Calu3 (cell line): ENCODE results near the gene IFITM5. TPM values are rescaled to one million over a fixed set of nuclear protein-coding genes. Genes with fewer than 3 reads are reported as not detected.

Source experiments
- BruUV-seq: library from RNA; stranded (reverse); fragments of 400-500 nt; replicated peaks from 2 replicates; lab custom pipeline; 2021; lab: Mats Ljungman, UMichigan
- CTCF ChIA-PET: fragments of 300-600 bp; sonication (Branson Sonifier 250); formaldehyde crosslinking; loops from one replicate; lab custom pipeline; 2022; ENCODE audit warnings: antibody characterized with exemption; lab: Charles Lee
- DNase-seq: peaks from one replicate; pipeline ENCODE4 v3.0.0; 2022
- H3K27ac Mint-ChIP-seq: one replicate; pipeline ENCODE4 v1.8.0; 2022; ENCODE audit warnings: mixed read lengths; ENCODE audit not compliant: unreplicated experiment
- H3K27me3 Mint-ChIP-seq: one replicate; pipeline ENCODE4 v1.8.0; 2022; ENCODE audit warnings: mixed read lengths; ENCODE audit not compliant: unreplicated experiment
- H3K36me3 Mint-ChIP-seq: one replicate; pipeline ENCODE4 v1.8.0; 2022; ENCODE audit warnings: mild to moderate bottlenecking, moderate library complexity, mixed read lengths; ENCODE audit not compliant: insufficient read depth, unreplicated experiment
- H3K4me1 Mint-ChIP-seq: one replicate; pipeline ENCODE4 v1.8.0; 2022; ENCODE audit warnings: mild to moderate bottlenecking, low read depth, mixed read lengths; ENCODE audit not compliant: unreplicated experiment
- H3K4me3 Mint-ChIP-seq: one replicate; pipeline ENCODE4 v1.8.0; 2022; ENCODE audit warnings: mild to moderate bottlenecking, low read depth, moderate library complexity, mixed read lengths; ENCODE audit not compliant: unreplicated experiment
- H3K9me3 Mint-ChIP-seq: one replicate; pipeline ENCODE4 v1.8.0; 2022; ENCODE audit warnings: low read depth, mixed read lengths; ENCODE audit not compliant: unreplicated experiment
- intact Hi-C: fragments of 100-400 bp; cut with micrococcal nuclease; formaldehyde crosslinking; loops from one replicate; pipeline ENCODE4 v1.10.0; 2022; ENCODE audit not compliant: unreplicated experiment
- total RNA-seq: library from RNA; stranded (reverse); gene quantifications from 2 replicates; pipeline ENCODE4 v1.2.3, GENCODE V29; 2022
- TF ChIP-seq, protein P1 (sequence below): fragments of 200-600 bp; IDR thresholded peaks from one replicate; pipeline ENCODE4 v1.8.0; 2022; ENCODE audit warnings: antibody characterized with exemption; ENCODE audit not compliant: unreplicated experiment

The IFITM5 gene
- total RNA-seq, 1 experiment from 2014 or later: not detected

DNA sequence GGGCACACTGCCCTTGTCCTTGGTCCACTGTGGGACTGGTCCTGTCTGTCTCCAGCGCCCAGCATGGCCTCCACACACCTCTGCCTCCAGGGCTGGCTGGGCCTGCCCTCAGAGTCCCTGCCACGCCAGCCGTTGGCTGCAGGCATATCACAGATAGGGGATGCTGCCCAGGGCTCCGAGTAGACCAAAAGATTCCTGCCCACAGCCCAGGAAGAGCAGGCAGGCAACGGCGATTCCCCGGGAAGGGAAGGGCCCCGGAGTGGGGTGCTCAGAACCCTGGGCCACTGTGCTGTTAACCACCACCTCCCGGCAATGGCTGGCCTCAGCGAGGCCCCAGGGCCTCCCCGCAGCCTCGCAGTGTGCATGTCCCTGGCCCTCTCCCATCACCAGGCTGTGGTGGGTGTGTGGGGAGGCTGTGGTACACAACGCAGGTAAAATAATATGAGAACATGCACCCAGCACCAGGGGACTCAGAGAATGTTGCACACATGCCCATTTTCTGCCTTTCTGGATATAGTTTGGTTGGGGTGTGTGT, 2.2 kb downstream of the IFITM5 start:
- Mint-ChIP-seq H3K4me3 (no peak overlapping the region), H3K27me3 (peaks cover 60% of the 10 kb centered on the region), H3K27ac (no peak overlapping the region), H3K9me3 (no peaks in the 10 kb centered on the region), H3K36me3 (no peaks in the 10 kb centered on the region), H3K4me1 (peaks cover 13% of the 10 kb centered on the region)
- BruUV-seq: no TSS peak
- no peak for DNase-seq
- CTCF ChIA-PET: no interaction called here
- intact Hi-C loops: no loop called here
- TF ChIP-seq, protein P1, sequence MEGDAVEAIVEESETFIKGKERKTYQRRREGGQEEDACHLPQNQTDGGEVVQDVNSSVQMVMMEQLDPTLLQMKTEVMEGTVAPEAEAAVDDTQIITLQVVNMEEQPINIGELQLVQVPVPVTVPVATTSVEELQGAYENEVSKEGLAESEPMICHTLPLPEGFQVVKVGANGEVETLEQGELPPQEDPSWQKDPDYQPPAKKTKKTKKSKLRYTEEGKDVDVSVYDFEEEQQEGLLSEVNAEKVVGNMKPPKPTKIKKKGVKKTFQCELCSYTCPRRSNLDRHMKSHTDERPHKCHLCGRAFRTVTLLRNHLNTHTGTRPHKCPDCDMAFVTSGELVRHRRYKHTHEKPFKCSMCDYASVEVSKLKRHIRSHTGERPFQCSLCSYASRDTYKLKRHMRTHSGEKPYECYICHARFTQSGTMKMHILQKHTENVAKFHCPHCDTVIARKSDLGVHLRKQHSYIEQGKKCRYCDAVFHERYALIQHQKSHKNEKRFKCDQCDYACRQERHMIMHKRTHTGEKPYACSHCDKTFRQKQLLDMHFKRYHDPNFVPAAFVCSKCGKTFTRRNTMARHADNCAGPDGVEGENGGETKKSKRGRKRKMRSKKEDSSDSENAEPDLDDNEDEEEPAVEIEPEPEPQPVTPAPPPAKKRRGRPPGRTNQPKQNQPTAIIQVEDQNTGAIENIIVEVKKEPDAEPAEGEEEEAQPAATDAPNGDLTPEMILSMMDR: no peak

DNA sequence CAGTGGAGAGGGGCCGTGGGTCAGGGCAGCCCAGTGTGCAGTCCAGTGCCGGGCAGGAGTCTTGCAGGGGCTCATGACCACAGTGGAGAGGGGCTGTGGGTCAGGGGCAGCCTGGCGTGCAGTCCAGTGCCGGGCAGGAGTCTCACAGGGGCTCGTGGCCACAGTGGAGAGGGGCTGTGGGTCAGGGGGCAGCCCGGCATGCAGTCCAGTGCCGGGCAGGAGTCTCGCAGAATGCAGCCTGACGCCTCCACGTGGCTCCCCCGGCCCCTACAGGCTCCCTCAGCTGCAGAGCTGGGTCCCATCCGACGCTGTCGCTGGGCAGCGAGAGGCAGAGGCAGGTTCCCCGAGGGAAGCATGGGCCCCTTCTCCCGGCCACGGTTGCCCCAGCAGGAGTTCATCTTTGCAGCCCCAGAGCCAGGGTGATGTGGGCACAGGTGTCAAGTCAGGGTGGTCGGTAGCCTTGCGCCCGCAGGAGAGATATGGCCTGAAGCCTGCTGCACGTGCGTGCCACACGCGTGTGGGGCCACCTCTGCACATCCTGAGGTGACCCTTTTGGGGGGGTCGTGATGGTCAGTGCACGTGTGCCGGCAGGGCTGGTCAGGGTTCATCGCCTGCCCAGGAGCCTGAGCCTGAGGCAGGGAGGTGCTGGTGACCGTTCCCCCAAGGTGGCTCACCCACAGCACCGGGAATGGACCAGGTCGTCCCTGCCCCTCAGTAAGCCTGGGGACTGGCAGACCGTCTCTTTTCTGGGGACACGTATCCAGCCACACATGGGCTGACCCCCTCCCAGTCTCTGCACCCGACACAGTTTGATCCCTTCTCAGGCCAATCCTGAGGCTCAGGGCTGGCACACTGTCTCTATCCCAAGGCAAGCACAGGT, 2.9 kb downstream of the IFITM5 start:
- Mint-ChIP-seq H3K27me3 (peaks cover 54% of the 10 kb centered on the region), H3K36me3 (no peaks in the 10 kb centered on the region), H3K4me3 (no peak overlapping the region), H3K27ac (no peak overlapping the region), H3K4me1 (peaks cover 13% of the 10 kb centered on the region), H3K9me3 (no peaks in the 10 kb centered on the region)
- intact Hi-C loops: no loop called here
- BruUV-seq: no TSS peak
- CTCF ChIA-PET: no interaction called here
- DNase-seq: no peak
- TF ChIP-seq, protein P1: no peak

DNA sequence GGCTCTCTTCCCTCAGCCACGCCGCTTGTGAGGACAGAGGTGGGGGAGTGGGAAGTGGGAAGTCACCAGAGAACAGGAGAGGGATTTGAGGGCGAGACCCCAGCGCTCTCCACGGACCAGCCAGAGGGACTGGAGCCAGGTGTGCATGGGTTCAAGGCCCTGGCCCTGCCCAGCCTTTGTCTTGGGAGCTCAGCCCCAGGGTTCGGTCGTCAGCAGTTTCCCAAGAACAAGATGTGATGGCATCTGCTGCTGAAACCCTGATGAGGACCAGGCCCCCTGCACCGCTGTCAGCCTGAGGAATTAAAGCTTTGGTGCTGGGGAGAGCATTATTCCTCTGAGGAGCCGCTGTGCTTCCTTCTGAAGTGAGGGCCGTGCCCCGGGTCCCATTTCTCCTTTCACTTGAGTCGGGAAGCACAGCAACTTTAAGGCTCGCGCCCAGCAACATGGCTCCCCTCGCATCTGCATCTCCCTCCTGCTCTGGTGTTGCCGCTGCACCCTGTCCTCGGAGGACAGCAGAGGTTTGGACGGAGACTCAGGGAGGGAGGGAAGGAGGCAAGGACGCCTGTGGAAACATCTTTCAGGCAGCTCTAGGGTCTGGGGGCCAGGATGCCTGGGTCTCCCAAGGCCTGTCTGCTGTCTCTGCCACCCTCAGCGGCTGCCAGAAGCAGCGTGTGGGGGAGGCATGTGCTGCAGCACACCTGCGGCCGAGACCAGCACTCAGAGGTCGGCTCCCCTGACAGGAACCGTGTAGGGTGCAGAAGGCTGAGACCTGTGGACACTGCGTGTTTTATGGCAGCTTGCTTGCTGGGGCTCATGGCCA, 3.8 kb downstream of the IFITM5 start:
- Mint-ChIP-seq H3K9me3 (no peaks in the 10 kb centered on the region), H3K4me3 (no peak overlapping the region), H3K27me3 (peaks cover 45% of the 10 kb centered on the region), H3K36me3 (no peaks in the 10 kb centered on the region), H3K4me1 (peaks cover 5% of the 10 kb centered on the region), H3K27ac (no peak overlapping the region)
- TF ChIP-seq, protein P1: no peak
- CTCF ChIA-PET: no interaction called here
- BruUV-seq: no TSS peak
- no peak for DNase-seq
- intact Hi-C loops: no loop called here

DNA sequence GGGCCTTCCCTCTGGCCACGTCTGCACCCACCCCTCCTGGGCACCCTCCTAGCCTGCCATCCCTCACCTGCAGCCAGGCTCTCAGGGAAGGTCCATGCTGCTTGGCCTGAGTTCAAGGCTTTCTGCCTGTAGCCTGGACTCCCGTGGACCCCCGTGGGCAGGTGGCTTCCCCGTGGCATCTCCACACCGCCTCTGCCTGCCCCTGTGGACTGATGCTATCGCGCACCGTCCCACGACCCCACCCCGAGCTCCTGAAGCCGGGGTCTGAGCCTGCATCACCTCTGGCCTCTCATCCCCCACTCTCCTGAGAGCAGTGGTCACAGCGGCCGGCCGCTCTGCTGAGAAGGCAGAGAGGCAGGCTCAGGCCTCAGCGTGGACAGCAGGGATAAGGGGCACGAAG, 4.5 kb downstream of the IFITM5 start:
- Mint-ChIP-seq H3K36me3 (peaks cover 6% of the 10 kb centered on the region), H3K27ac (no peak overlapping the region), H3K9me3 (no peaks in the 10 kb centered on the region), H3K4me3 (no peak overlapping the region), H3K27me3 (peaks cover 37% of the 10 kb centered on the region), H3K4me1 (no peaks in the 10 kb centered on the region)
- BruUV-seq: no TSS peak
- intact Hi-C loops: no loop called here
- DNase-seq: no peak
- CTCF ChIA-PET: no interaction called here
- TF ChIP-seq, protein P1: no peak
